ENCODE measurements around the gene C8A.

The C8A gene

DNA sequence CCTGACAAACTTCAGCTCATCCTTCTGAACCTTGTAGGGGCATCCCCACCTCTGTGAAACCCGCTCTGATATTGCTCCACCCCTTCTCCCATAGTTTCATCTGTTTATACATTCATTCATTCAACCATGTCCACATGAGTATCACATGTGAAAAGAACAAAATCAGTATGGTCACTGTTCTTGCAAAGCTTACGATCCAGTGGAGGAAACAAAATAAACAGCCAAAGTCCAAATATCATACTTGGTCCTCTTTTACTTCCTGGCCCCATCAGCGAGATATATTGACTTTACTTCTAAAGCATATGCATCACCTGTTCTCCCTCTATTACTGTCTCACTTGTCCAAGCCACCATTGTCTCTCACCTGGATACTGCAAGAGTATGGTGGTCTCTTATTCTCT is 35.6 kb downstream of the C8A start:
- DNase-seq (ENCODE audit: low read depth in 2 of 2), result no peak

DNA sequence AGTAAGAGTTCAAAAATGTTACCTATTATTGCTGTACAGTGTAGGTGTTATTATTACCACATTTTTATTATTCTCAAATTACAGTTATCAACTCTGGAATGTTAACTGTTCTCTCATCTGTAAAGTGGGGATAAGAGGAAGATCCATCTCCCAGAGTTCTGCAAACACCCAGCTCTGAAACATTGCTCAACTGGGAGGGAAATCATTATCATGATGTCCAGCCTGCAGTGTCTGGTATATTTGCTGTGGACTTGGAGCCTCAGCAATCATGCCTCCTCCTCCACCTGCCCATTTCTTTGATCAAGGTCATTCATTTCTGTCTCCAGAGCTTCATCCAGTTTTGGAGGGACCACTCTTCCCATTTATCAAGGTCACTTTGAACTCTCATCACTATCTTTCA is 39.4 kb downstream of the C8A start:
- DNase-seq (ENCODE audit: low read depth in 2 of 2), result no peak

DNA sequence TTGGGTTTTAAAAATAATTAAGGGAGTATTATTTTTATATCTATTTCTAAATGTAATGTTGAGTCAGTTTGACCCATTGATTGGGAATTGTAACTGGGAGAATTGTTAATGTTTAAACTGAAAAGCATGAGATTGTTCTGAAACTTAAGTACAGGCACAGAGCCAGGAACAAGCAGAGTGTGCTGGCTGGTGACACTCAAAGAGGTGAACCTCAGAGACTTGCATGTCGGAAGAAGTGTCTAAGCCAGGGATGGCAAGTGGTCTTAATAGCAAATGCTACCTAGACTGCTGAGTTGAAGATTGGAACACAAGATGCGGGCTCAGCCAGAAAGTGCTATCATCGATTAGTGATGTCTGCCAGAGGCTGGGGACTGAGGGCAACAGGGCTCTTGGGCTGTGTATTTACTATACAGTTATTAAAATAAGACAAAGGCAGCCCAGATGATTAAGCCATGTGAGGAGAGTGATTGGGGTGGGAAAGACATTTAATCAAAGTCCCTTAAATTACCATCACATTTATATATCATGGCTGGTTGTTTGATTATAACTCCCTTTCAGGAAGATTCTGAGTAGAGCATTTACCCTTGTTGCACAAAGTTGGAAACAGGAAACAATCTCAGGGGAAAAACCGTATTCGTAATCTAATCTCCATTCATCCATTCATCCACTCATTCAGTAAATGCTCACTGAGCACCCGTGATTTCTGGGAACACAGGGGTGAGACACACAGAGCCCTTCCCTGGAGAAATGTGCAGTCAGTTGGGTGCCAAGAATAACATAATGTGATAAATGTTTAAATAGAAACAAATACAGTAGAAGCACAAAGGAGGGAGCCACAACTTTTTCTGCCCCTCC is 42.8 kb downstream of the C8A start:
- no peak for DNase-seq (ENCODE audit: low read depth in 2 of 2)

DNA sequence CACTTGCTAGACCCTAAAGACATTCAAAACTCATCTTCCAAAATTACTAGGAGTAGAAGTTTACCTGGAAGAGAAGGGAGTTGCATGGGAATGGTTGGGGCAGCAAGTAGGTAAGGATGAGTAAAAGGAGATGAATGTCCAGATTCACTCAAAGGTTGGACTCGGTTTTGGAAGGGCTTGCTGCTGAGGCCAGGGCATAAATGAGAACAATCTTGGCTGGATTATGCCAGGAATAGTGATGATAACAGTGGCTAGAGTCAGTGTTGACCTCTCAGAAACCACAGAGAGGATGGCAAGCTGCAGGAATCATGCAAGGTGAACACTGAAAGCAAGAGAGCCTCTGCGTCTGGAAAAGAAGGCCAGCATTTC is 43.4 kb downstream of the C8A start:
- no peak for DNase-seq (ENCODE audit: low read depth in 2 of 2)

DNA sequence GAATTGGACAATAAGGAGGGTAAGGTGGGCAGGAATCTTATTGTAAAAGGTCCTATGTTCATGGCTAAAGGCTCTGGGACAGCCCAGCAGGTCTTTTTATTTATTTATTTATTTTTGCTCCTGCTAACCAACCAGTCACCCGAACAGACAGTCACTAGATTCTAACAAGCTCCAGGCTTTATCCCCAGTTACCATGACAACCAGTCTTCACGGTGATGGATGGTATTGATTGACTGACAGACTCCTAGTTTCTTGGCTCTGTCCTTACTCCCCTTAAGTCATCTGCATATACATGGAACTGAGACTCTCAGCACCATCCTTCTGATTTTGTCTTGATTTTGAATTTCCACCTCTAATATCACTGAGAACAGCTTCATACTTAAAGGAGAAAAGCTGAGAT is 44.3 kb downstream of the C8A start:
- DNase-seq (ENCODE audit: low read depth in 2 of 2), result no peak

DNA sequence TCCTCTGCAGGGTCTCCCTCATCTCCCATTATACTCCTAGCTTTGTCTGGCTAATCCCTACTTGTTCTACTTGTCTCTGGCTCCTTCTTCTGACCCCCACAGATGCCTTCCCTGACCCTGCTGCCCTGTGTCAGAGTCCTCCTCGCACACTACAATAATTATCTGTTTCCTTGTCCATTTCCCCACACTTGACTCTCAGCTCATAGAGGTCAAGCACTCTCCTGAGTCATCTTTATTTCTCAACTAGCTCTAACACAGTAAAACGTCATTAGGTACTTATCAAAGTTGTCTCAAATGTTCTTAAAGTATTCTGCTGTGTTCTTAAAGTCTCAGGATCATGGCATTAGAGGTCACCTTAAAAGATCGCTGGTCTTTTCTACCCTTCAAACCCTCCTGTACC is 47.1 kb downstream of the C8A start:
- DNase-seq (ENCODE audit: low read depth in 2 of 2), result no peak

DNA sequence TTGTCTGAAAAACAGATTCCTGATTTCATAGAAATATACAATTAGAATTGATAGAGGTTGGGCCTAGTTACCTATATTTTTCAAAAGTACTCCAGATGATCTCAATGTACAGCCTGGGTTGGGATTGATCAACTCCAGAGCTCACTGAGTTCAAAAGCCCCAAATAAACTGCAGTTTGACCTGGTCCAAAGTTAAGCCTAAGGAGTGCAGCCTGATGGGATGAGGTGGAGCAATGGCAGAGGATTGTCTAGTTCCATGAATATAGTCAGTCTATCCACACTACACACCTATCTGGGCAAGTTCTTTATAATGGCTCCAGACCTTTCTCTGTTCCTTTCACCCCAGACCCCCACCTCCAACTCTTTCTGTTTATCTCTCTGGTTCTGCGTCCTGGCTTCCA is 49.2 kb downstream of the C8A start:
- no peak for DNase-seq (ENCODE audit: low read depth in 2 of 2)

DNA sequence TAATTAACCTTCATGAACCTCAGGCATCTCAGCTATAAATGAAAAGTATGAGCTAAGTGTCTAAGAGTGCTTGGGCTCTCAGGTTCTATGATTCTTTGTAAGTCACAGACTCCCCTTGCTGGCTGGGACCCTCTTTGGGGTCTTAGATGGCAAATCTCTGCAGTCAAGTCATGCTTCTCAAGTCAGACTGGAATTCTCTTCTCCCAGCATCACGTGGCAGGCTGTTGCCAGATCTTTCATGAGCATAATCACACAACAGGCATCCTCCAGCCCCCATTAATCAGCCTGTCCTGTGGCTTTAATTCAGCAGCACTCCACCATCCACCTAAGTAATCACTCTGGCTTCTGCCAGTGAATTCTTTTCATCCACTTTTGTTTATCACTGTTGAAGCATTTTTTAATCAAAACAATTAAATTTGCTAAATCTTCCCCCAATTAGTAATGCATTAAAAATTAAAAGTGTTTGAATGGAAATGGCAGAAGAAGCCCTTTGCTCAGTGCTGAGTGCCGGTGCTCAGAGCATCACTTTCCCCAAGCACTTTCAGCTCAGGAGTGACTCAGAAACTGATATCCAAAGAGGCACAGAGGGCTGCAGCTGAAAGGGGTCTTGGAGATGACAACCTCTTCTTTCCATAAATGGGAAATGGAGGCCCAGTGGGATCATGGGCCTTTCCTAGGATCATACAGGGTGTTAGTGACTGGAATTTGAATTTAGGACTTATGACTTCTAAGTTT is 50.2 kb downstream of the C8A start:
- DNase-seq (ENCODE audit: low read depth in 2 of 2), result no peak

DNA sequence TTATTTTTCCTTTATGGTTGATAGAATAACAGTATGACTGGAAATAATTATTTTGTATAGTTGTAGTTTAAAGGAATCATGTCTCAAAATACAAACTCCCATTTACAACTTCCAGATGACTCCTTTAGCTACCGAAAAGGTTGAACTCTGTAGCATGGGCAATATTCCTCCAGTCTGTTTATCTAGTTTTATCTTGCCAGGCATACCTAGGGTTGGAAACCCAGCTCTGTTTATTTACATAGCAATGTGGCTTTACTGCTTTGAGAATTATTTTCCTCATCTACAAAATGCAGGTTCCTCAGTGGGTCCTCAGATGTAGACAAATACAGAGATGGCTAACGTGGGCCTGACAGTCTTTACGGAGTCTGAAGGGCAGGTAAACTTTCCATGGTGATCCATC is 51.1 kb downstream of the C8A start:
- DNase-seq (ENCODE audit: low read depth in 2 of 2), result no peak

DNA sequence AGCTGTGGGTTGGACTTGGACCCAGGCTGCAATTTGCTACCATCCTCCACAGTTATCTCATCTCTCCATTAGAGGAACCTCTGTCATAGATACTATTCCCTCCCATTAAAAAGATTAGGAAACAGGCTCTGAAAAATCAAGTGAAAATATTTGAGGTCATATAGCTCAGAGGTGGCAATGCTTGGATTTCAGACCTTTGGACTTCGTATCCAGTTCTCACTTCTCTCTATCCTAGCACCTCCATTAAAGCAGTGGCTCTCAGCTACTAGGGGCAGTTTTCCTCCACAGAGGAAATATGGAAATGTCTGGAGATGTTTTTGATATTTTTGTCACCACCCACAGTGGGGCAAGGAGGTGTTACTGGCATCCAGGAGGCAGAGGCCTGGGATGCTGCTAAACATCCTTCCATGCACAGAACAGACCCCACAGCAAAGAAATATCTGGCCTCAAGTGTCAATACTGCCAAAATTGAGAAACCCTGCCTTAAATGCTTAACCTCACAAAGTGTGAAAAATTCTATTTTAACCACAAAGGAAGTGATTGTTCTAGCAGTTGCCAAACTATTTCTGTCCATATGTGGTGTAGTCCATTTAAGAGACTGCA is 54.1 kb downstream of the C8A start:
- no peak for DNase-seq (ENCODE audit: low read depth in 2 of 2)

DNA sequence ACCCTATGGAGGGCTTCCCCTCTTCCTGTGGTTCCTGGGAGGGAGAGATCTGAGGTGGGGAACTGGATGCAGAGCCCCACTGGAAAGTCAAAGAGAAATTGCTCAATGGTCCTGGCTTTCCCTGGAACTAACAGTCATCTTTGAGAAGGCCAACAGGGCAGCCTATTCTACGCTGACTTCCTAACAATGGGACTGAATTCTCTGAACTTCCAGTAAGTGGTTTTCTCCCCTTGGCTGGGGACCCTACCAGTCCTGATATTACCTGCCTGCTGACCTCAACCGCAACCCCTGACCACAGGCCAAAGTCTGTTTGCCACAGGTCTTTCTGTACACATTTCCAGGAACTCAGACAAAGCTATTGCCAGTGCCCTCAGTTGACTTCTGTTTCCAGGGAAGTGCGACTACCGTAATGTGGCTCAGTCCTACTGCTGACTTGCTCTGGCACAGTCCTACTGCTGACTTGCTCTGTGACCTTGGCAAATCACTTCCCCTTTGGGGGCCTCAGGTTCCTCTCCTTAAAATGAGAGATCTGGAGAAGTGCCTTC is 55.9 kb downstream of the C8A start:
- no peak for DNase-seq (ENCODE audit: low read depth in 2 of 2)

DNA sequence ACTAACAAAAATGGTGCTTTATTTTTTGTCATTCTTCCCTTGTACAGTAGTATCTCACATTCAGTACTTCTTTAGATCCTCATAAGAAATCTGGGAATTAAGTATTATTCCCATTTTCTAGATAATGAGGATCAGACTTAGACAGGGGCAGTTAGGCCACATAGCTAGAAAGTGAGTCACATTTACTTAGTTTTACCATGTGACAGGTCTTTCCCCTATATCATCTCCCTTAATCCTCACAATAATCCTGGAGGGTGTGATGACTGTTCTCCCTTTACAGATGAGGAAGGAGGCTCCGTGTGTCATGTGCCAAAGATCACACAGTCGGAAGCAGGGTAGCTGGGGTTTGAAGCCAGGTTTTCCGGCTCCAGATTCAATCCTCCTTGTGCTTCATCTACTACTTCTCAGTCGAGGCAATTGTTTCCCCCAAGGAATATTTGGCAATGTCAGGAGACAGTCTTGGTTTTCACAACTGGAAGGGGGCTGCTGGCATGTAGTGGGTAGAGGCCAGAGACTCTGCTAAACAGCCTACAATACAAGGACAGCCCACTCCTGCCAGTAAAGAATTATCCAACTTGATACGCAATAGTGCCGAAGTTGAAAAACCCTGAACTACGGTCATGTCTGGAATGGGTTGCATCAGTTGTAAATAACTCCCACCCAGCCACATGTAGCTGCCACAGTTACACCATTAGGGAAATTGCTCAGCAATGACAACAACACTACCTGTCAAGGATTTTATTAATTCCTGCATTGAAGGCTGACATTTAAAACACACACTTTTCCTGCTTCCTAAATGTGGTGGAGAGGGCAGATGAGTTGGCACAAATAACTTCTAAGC is 56.7 kb downstream of the C8A start:
- DNase-seq (ENCODE audit: low read depth in 2 of 2), result no peak

DNA sequence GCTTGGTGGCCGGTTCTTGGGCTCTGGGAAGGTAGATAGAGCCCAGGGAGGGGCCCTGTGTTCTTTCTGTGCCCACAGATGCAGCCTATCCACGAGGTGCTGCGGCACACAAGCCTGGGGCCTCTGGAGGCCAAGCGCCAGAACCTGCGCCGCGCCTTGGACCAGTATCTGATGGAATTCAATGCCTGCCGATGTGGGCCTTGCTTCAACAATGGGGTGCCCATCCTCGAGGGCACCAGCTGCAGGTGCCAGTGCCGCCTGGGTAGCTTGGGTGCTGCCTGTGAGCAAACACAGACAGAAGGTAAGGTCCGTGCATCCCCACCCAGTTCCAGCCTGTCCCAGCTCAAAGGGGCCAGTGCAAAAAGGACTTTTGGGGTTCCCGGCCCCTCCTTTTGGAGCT is 57.7 kb downstream of the C8A start:
- DNase-seq (ENCODE audit: low read depth in 2 of 2), result no peak

DNA sequence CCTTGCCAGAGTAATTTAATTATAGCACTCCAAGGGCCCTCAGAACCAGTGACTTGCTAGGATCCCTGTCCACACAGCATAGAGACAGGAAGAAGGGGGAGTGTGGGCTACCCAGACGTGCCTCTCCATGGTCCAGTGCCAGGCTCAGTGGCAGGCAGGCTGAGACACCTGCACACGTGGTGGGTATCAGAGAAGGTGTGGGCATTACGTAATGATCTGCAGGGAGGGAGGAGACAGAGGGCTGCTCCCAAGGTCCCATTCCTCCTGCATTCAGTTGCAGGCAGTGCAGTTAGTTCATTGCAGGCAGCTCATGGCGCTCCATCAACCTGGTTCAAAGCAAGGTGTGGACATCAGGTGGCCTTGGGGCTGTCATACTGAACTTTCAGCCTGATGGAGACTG is 61.4 kb downstream of the C8A start:
- DNase-seq (ENCODE audit: low read depth in 2 of 2), result no peak

DNA sequence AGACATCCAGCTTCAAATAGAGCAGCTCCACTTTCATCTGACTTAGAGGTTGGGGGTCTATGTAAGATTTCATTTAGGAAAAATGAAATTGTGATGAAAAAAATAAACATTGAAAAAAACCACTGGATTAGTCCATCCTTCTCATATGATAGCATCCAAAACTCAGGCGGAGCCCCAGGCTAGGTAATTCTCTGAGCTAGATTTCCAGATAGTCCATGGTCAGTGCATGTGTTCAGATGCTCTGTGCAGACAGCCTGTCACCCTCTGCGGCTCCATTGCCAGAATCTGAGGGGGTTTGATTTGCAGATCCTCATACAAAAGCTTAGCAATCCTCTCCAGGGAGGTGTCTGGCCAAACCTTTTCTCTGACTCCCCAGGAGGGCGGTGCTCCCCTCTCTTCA is 62.0 kb downstream of the C8A start:
- DNase-seq (ENCODE audit: low read depth in 2 of 2), result no peak

DNA sequence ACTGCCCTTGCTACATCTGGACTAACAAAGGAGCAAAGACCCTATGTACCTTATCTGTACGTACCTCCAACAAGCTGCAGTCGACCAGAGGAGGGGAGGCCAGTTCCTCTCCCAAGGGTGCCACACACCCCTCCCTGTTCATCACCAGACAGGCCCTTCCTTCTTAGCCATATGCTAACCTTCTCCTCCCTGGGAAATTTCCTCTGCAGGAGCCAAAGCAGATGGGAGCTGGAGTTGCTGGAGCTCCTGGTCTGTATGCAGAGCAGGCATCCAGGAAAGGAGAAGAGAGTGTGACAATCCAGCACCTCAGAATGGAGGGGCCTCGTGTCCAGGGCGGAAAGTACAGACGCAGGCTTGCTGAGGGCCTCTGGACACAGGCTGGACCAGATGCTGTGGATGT is 62.8 kb downstream of the C8A start:
- DNase-seq (ENCODE audit: low read depth in 2 of 2), result no peak

DNA sequence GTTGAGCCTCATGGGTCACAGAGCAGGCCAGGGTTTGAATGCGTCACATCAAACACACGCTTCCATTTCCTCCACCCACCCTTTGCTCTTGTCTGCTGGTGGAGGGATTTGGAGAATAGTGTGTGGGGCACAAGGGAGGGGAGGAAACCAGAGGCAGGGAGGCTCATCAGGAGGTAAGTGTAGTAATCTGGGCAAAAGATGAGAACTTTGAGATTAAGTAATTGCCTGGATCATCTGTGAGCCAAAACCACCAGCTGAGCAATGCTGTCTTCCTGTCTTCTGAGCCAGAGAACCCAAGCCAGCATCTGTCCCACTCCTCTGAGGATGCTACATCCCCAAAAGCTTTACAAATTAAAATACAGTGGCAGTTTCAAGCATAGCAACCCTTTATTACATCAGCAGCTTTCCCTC is 66.0 kb downstream of the C8A start:
- DNase-seq (ENCODE audit: low read depth in 2 of 2), result no peak

DNA sequence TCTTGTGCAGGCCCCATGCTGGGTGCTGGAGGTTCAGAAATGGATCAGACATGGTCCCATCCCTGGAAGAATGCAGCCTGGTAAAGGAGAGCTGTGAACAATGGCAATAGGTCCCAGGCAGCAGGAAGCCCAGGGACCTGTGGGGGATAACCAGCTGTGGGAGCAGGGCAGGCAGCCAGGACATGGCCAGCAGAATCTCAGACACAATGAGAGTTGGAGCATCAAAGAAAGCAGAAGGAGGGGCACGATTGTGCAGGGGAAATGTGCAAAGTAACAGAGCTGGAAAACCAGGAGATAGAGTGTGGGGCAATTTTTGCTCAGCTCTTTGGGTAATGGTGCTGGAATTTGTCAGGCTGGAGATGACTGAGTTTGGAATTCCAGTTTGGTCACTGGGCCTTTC is 66.9 kb downstream of the C8A start:
- no peak for DNase-seq (ENCODE audit: low read depth in 2 of 2)

DNA sequence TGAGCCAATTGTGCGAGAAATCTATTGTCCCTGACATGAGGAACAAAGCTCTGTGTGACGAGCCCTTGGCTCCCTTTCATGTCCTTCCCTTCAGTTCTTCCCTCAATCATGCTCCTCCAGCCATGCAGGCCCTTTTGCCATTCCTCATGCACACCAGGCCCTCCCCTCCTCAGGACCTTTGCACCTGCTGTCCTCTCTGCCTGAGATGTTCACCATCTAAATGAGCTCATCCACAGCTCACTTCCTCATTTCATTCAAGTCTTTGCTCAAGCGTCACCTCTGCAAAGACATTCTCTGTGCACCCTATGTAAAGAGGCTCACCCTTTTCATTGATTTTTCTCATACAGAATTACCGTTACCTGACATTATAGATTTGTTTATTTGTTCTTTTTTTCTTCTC is 67.5 kb downstream of the C8A start:
- no peak for DNase-seq (ENCODE audit: low read depth in 2 of 2)

DNA sequence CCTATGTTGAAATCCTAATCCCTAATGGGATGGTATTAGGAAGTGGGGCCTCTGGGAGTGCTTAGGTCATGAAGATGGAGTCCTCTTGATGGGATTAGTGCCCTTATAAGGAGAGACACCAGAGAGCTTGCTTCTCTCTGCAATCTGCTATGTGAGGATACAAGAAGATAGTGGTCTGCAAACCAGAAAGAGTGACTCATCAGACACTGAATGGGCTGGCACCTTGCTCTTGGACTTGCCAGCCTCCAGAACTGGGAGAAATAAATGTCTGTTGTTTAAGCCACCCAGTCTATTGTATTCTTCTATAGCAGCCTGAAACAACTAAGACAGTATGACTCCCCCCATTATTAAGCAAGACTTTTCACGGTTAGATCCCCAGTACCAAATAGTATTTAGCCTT is 67.9 kb downstream of the C8A start:
- no peak for DNase-seq (ENCODE audit: low read depth in 2 of 2)

DNA sequence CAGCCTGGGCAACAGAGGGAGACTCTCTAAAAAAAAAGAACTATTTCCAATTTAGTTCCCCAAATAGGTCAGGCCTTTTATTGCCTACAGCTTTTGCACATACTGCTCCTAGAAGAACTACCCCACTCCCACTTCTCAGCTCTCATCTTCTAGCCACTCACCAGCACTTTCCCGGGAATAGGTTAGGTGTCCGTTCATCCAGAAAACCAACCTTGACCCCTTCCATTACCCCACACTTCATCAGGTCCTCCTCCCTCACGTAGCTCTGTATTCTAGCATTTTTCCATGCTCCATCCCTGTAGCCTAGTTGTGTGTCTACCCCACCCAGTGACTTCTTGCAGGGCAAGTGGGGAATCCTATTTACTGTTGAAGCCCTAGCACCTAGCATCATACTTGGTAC is 68.6 kb downstream of the C8A start:
- no peak for DNase-seq (ENCODE audit: low read depth in 2 of 2)

DNA sequence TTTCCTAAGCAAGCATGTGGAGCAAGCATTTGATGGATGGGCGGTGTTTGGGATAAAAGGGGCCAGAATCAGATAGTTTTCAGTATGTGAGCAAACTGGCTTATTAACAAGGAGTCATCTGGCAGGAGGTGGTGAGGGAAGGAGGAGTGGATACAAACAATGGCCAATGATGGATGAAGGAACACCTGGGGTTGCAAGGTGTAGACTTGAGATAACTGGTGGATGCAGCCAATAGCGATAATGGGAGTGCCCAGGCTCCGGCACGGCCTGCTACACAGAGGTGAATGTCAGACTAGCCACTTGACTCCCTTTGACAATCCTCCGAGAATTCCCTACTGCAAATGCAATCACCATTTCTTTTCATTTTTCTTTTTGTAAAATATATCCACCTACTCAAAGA is 69.5 kb downstream of the C8A start:
- no peak for DNase-seq (ENCODE audit: low read depth in 2 of 2)

Measured in stimulated activated CD4-positive, alpha-beta T cell treated with anti-CD3 and anti-CD28 coated beads, Interleukin-12 subunit alpha, Interleukin-12 subunit beta, amount 100 ng/mL, for 24 hours (primary cell).